ENCODE results near the gene ASNSD1.

GRCh38 chr2:189683348-189683747, 22.1 kb downstream of the ASNSD1 start:
- TF ChIP-seq GABPA (IDR thresholded peaks at IDR 0.05; ENCODE audit: low read depth): no peak
- no peak for TF ChIP-seq CTCF (IDR thresholded peaks at IDR 0.05; ENCODE audit: insufficient read depth, low read length)
- TF ChIP-seq POLR2AphosphoS5 (IDR thresholded peaks at IDR 0.05; ENCODE audit: low read depth): no peak
- no peak for TF ChIP-seq REST (IDR thresholded peaks at IDR 0.05; ENCODE audit: insufficient replicate concordance, low read depth)
